Measurements from ENCODE around the gene WBP1L. TPM values are rescaled to one million over a fixed set of nuclear protein-coding genes. Genes with fewer than 3 reads are reported as not detected.
"Not testable (repeated sequence)": the region's sequence is repeated elsewhere in the genome, so short reads cannot be mapped to it uniquely, and the experiment has no call there.

WBP1L gene
- polyA plus RNA-seq, 3 donors = 24.8 to 43.0 (median 38.3) TPM

DNA sequence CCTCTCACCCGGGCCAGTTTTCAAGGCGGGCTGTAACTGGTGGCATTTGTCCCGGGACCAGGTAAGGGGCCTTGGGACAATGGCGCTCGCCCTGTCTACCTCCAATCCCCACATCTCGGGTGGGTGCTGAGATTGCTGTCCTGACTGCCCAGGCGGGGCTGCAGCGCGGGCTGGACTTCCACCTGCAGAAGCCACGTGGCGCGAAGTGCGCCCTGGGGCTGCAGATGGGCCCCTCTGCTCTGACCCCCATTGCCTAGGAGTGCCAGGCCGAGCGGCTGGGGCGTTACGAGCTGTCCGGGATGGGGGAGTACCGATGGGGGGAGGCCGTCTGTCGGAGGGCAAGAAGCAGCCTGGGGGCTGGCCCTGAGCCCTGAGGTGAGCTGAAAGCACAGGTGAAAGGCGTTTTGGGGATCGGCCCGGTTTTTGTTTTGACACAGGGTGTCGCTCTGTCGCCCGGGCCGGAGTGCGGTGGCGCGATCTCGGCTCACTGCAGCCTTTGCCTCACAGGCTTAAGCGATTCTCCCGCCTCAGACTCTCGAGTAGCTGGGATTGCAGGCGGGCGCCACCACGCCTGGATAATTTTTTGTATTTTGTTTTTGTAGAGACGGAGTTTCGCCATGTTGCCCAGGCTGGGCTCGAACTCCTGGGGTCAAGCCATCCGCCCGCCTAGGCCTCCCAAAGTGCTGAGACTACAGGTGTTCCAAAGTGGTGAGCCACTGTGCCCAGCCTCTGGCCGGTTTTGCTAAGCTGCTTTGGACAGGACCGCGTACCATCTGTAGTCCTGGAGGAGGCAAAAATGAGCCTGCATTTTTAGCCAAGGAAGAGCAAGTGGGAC lies 28.9 kb upstream of the WBP1L start, which contains the start of gene SFXN2:
Gene SFXN2, plus strand, starts transcription at position 16 of the 835 bp plus-strand sequence. CDS start 12,001 bp downstream, outside the sequence.
- H3K36me3 Mint-ChIP-seq = no peaks in the 10 kb centered on the region
- no peak for DNase-seq
- intact Hi-C loops (cut with micrococcal nuclease) = loop anchor here in 1 of 2 donors (5.0 kb wide), 1 partner anchor 68 kb away; no protein-coding TSS in a partner anchor
- H3K4me2 ChIP-seq (replicated peaks; ENCODE audit: extremely low read depth, low read length, poor library complexity, severe bottlenecking) = peak within 1 kb of the TSS; percentile 85
- peak within 1 kb of the TSS; percentile 65 to 94 (median 93) for H3K27ac Mint-ChIP-seq
- WGBS (ENCODE audit: insufficient coverage) = 8% methylated on average over 45 of the region's 46 CpGs
- no peaks in the 10 kb centered on the region for H3K36me3 ChIP-seq (replicated peaks in 1 of 2; ENCODE audit: control insufficient read depth in 1 of 2, insufficient read depth in 2 of 2, low read length in 2 of 2)
- H3K4me3 ChIP-seq (replicated peaks in 1 of 3; ENCODE audit: low read depth in 2 of 3, low read length in 3 of 3) = peak within 1 kb of the TSS; percentile 84 to 98 (median 89)
- H3K9ac ChIP-seq (ENCODE audit: insufficient read depth, low read length, poor library complexity, severe bottlenecking) = peak within 1 kb of the TSS; percentile 96
- peak within 1 kb of the TSS; percentile 79 to 95 for H3K27ac ChIP-seq (ENCODE audit: low read depth in 1 of 2, low read length in 2 of 2)
- peak within 1 kb of the TSS; percentile 98 for H3K4me3 Mint-ChIP-seq
- TF ChIP-seq, protein P1, sequence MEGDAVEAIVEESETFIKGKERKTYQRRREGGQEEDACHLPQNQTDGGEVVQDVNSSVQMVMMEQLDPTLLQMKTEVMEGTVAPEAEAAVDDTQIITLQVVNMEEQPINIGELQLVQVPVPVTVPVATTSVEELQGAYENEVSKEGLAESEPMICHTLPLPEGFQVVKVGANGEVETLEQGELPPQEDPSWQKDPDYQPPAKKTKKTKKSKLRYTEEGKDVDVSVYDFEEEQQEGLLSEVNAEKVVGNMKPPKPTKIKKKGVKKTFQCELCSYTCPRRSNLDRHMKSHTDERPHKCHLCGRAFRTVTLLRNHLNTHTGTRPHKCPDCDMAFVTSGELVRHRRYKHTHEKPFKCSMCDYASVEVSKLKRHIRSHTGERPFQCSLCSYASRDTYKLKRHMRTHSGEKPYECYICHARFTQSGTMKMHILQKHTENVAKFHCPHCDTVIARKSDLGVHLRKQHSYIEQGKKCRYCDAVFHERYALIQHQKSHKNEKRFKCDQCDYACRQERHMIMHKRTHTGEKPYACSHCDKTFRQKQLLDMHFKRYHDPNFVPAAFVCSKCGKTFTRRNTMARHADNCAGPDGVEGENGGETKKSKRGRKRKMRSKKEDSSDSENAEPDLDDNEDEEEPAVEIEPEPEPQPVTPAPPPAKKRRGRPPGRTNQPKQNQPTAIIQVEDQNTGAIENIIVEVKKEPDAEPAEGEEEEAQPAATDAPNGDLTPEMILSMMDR (IDR thresholded peaks at IDR 0.05) = no peak
- no peaks in the 10 kb centered on the region for H3K27me3 ChIP-seq (ENCODE audit: control insufficient read depth in 2 of 2, insufficient read depth in 2 of 2, low read length in 2 of 2)
- H3K79me2 ChIP-seq (ENCODE audit: insufficient read depth, low read length) = peaks cover 43% of the 10 kb centered on the region
- H3K27me3 Mint-ChIP-seq (ENCODE audit: low read depth in 3 of 3) = peaks cover 0 to 3% (median 2%) of the 10 kb centered on the region in 3 donors
- H4K20me1 ChIP-seq (ENCODE audit: insufficient read depth, low read length) = no peaks in the 10 kb centered on the region
- peaks cover 0 to 1% (median 0%) of the 10 kb centered on the region in 7 donors for H3K9me3 Mint-ChIP-seq
- H2AFZ ChIP-seq (ENCODE audit: insufficient read depth, low read depth, low read length, poor library complexity, severe bottlenecking) = peak within 1 kb of the TSS; percentile 99
- H3K4me1 Mint-ChIP-seq = peaks cover 29% of the 10 kb centered on the region
- peaks cover 14 to 27% of the 10 kb centered on the region in 2 donors for H3K4me1 ChIP-seq (ENCODE audit: control insufficient read depth in 1 of 2, insufficient read depth in 2 of 2, low read length in 2 of 2)
- H3K9me3 ChIP-seq (replicated peaks in 1 of 2; ENCODE audit: control insufficient read depth in 1 of 2, insufficient read depth in 1 of 2, low read length in 2 of 2) = no peaks in the 10 kb centered on the region

DNA sequence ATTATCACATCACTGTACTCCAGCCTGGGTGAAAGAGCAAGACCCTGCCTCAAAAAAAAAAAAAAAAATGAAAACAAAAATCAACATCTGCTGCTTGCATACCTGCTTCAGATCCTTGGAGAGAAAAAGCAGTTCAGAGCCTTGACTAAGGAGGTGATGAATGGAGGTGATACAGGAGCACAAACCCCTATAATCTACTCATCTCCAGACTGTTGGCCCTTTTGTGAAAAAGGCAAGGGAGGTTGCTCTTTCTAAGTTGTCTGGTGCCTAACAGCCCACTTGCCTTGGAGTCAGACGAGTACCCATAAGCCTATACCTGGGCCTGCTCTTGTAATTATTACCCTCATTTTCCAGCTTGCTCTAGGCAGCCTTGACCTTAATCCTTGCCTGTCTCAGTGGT lies 27.9 kb upstream of the WBP1L start:
- Mint-ChIP-seq H3K27ac (no peak overlapping the region), H3K36me3 (no peaks in the 10 kb centered on the region), H3K9me3 (peaks cover 0 to 1% (median 0%) of the 10 kb centered on the region in 7 donors), H3K4me3 (no peak overlapping the region), H3K4me1 (peaks cover 29% of the 10 kb centered on the region), H3K27me3 (ENCODE audit: low read depth in 3 of 3) (peaks cover 0 to 3% (median 2%) of the 10 kb centered on the region in 3 donors)
- Histone ChIP-seq H3K36me3 (replicated peaks in 1 of 2; ENCODE audit: control insufficient read depth in 1 of 2, insufficient read depth in 2 of 2, low read length in 2 of 2) (no peaks in the 10 kb centered on the region), H3K79me2 (ENCODE audit: insufficient read depth, low read length) (peaks cover 38% of the 10 kb centered on the region), H3K9me3 (replicated peaks in 1 of 2; ENCODE audit: control insufficient read depth in 1 of 2, insufficient read depth in 1 of 2, low read length in 2 of 2) (no peaks in the 10 kb centered on the region), H3K27ac (ENCODE audit: low read depth in 1 of 2, low read length in 2 of 2) (no peak overlapping the region), H2AFZ (ENCODE audit: insufficient read depth, low read depth, low read length, poor library complexity, severe bottlenecking) (no peak overlapping the region), H3K9ac (ENCODE audit: insufficient read depth, low read length, poor library complexity, severe bottlenecking) (no peak overlapping the region), H4K20me1 (ENCODE audit: insufficient read depth, low read length) (no peaks in the 10 kb centered on the region), H3K4me1 (ENCODE audit: control insufficient read depth in 1 of 2, insufficient read depth in 2 of 2, low read length in 2 of 2) (peaks cover 14 to 27% of the 10 kb centered on the region in 2 donors), H3K4me3 (replicated peaks in 1 of 3; ENCODE audit: low read depth in 2 of 3, low read length in 3 of 3) (no peak overlapping the region), H3K4me2 (replicated peaks; ENCODE audit: extremely low read depth, low read length, poor library complexity, severe bottlenecking) (no peak overlapping the region), H3K27me3 (ENCODE audit: control insufficient read depth in 2 of 2, insufficient read depth in 2 of 2, low read length in 2 of 2) (no peaks in the 10 kb centered on the region)
- 100% methylated on average over 1 of the region's 1 CpG for WGBS (ENCODE audit: insufficient coverage)
- intact Hi-C loops (cut with micrococcal nuclease) = no loop called here
- TF ChIP-seq, protein P1 (IDR thresholded peaks at IDR 0.05) = no peak
- no peak for DNase-seq

DNA sequence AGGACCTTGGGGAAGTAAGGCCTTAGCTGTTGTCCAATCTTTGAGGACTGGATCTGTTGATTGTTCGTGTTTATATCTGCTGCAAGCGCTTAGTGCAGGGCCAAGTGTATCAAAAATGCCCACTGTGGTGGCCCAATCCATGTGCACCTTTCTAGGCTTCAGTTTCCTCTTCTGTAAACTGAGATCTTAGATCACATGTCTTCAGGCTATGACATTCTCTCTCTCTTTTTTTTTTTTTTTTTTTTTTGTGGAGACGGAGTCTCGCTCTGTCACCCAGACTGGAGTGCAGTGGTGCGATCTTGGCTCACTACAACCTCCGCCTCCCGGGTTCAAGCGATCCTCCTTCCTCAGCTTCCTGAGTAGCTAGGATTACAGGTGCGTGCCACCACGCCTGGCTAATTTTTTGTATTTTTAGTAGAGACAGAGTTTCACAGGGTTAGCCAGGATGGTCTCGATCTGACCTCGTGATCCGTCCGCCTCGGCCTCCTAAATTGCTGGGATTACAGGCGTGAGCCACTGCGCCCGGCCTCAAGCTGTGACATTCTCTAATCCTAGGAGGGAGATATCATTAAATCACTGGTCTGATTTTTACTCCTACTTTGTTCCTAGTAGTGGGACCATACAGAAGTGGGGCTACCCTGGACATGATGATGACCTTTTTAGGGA lies 26.7 kb upstream of the WBP1L start:
- H3K4me3 Mint-ChIP-seq, DNase-seq: not testable (repeated sequence)

More for the DNA sequence above, 26.7 kb upstream of the WBP1L start:
- Histone ChIP-seq H3K4me1 (ENCODE audit: control insufficient read depth in 1 of 2, insufficient read depth in 2 of 2, low read length in 2 of 2) (peaks cover 14 to 27% of the 10 kb centered on the region in 2 donors), H3K79me2 (ENCODE audit: insufficient read depth, low read length) (peaks cover 31% of the 10 kb centered on the region)
- intact Hi-C loops (cut with micrococcal nuclease); H3K36me3 ChIP-seq (replicated peaks in 1 of 2; ENCODE audit: control insufficient read depth in 1 of 2, insufficient read depth in 2 of 2, low read length in 2 of 2); H3K27me3 ChIP-seq (ENCODE audit: control insufficient read depth in 2 of 2, insufficient read depth in 2 of 2, low read length in 2 of 2); H3K4me2 ChIP-seq (replicated peaks; ENCODE audit: extremely low read depth, low read length, poor library complexity, severe bottlenecking); H3K9ac ChIP-seq (ENCODE audit: insufficient read depth, low read length, poor library complexity, severe bottlenecking); H4K20me1 ChIP-seq (ENCODE audit: insufficient read depth, low read length); H3K4me3 ChIP-seq (replicated peaks in 1 of 3; ENCODE audit: low read depth in 2 of 3, low read length in 3 of 3); H3K9me3 Mint-ChIP-seq; H3K9me3 ChIP-seq (replicated peaks in 1 of 2; ENCODE audit: control insufficient read depth in 1 of 2, insufficient read depth in 1 of 2, low read length in 2 of 2); H3K27me3 Mint-ChIP-seq (ENCODE audit: low read depth in 3 of 3); H3K27ac ChIP-seq (ENCODE audit: low read depth in 1 of 2, low read length in 2 of 2); H3K36me3 Mint-ChIP-seq; H2AFZ ChIP-seq (ENCODE audit: insufficient read depth, low read depth, low read length, poor library complexity, severe bottlenecking): not testable (repeated sequence)
- Mint-ChIP-seq H3K4me1 (peaks cover 29% of the 10 kb centered on the region), H3K27ac (peak overlapping the region in 1 of 7 donors; percentile 49)
- 98% methylated on average over 8 of the region's 18 CpGs for WGBS (ENCODE audit: insufficient coverage)

All from CD14-positive monocyte (primary cell).